GM23338 (cell line): ENCODE data around the gene CLIC3. TPM values are rescaled to one million over a fixed set of nuclear protein-coding genes. Genes with fewer than 3 reads are reported as not detected.

Source experiments
- ATAC-seq: fragments of 200-7000 bp; cut with Tn5 transposase; 3 replicates; pipeline ENCODE4 v1.9.1; 2020
- DNase-seq: peaks from one replicate; pipeline ENCODE4 v3.0.0-alpha.2; 2015; ENCODE audit warnings: low spot score
- H2AFZ ChIP-seq: fragments of 200-600 bp; sonication (generic); 2 replicates; pipeline ENCODE4 v1.8.0; 2016; ENCODE audit warnings: antibody characterized with exemption, mild to moderate bottlenecking, moderate library complexity
- H3F3A ChIP-seq: fragments of 200-600 bp; sonication (generic); replicated peaks from 2 replicates; pipeline ENCODE4 v1.8.0; 2017; ENCODE audit warnings: antibody characterized with exemption, mixed run types, low read depth
- H3K27ac ChIP-seq: fragments of 200-600 bp; sonication (generic); 2 replicates; pipeline ENCODE4 v1.6.1; 2016; ENCODE audit warnings: low read depth
- H3K27me3 ChIP-seq: fragments of 200-600 bp; sonication (generic); 2 replicates; pipeline ENCODE4 v1.8.0; 2016; ENCODE audit warnings: mild to moderate bottlenecking, mixed run types, moderate library complexity; ENCODE audit not compliant: insufficient read depth
- H3K36me3 ChIP-seq: fragments of 200-600 bp; sonication (generic); 2 replicates; pipeline ENCODE4 v1.8.0; 2016; ENCODE audit warnings: mild to moderate bottlenecking; ENCODE audit not compliant: insufficient read depth
- H3K4me1 ChIP-seq: fragments of 200-600 bp; sonication (generic); 2 replicates; pipeline ENCODE4 v1.8.0; 2016; ENCODE audit warnings: mild to moderate bottlenecking, moderate library complexity; ENCODE audit not compliant: insufficient read depth
- H3K4me2 ChIP-seq: fragments of 200-600 bp; sonication (generic); 2 replicates; pipeline ENCODE4 v1.7.1; 2017; ENCODE audit warnings: mixed run types
- H3K4me3 ChIP-seq: fragments of 200-600 bp; sonication (generic); 2 replicates; pipeline ENCODE4 v1.6.1; 2016; ENCODE audit warnings: mixed run types
- H3K79me2 ChIP-seq: fragments of 200-600 bp; sonication (generic); replicated peaks from 2 replicates; pipeline ENCODE4 v1.8.0; 2017; ENCODE audit warnings: mild to moderate bottlenecking; ENCODE audit not compliant: insufficient read depth
- H3K9me2 ChIP-seq: fragments of 200-600 bp; sonication (generic); 2 replicates; pipeline ENCODE4 v1.8.0; 2017; ENCODE audit not compliant: insufficient read depth
- H4K20me1 ChIP-seq: fragments of 200-600 bp; sonication (generic); replicated peaks from 2 replicates; pipeline ENCODE4 v1.8.0; 2017; ENCODE audit warnings: mild to moderate bottlenecking; ENCODE audit not compliant: insufficient read depth
- H3K27ac Mint-ChIP-seq: 2 replicates; pipeline ENCODE4 v1.8.0; 2020; ENCODE audit warnings: inconsistent platforms, mild to moderate bottlenecking, moderate library complexity, mixed read lengths
- H3K27me3 Mint-ChIP-seq: 3 replicates; pipeline ENCODE4 v1.8.0; 2022; ENCODE audit warnings: low read depth, mild to moderate bottlenecking, moderate library complexity, mixed read lengths, inconsistent platforms; ENCODE audit not compliant: insufficient read depth, poor library complexity
- H3K36me3 Mint-ChIP-seq: 3 replicates; pipeline ENCODE4 v1.8.0; 2021; ENCODE audit warnings: low read depth, mild to moderate bottlenecking, inconsistent platforms, moderate library complexity, mixed read lengths
- H3K4me1 Mint-ChIP-seq: 3 replicates; pipeline ENCODE4 v1.8.0; 2020; ENCODE audit warnings: mild to moderate bottlenecking, inconsistent platforms, mixed read lengths
- H3K4me3 Mint-ChIP-seq: 3 replicates; pipeline ENCODE4 v1.8.0; 2021; ENCODE audit warnings: moderate library complexity, mild to moderate bottlenecking, inconsistent platforms, mixed read lengths
- H3K9me3 Mint-ChIP-seq: 3 replicates; pipeline ENCODE4 v1.8.0; 2020; ENCODE audit warnings: moderate library complexity, mild to moderate bottlenecking, inconsistent platforms, mixed read lengths
- CREB1 ChIP-seq: fragments of 250-450 bp; sonication (Bioruptor Pico); IDR thresholded peaks from 2 replicates; pipeline ENCODE4 v1.5.0; 2020; ENCODE audit warnings: low read depth, mild to moderate bottlenecking, moderate library complexity
- ETS1 ChIP-seq: IDR thresholded peaks from 2 replicates; pipeline ENCODE4 v1.6.1; 2016; ENCODE audit warnings: antibody characterized with exemption
- POLR2AphosphoS5 ChIP-seq: IDR thresholded peaks from 2 replicates; pipeline ENCODE4 v1.6.1; 2016; ENCODE audit warnings: antibody characterized with exemption, low read depth
- ZNF114 ChIP-seq: fragments of 250-450 bp; sonication (Bioruptor Pico); IDR thresholded peaks from 2 replicates; pipeline ENCODE4 v1.5.0; 2020; ENCODE audit warnings: mild to moderate bottlenecking, moderate library complexity
- ZNF462 ChIP-seq: fragments of 250-450 bp; sonication (Bioruptor Pico); IDR thresholded peaks from 2 replicates; pipeline ENCODE4 v1.5.0; 2020; ENCODE audit warnings: mild to moderate bottlenecking, moderate library complexity
- polyA plus RNA-seq: library from polyadenylated mRNA; unstranded; fragments of >200 nt; fragmentation: Nextera tagmentation; extraction: Ambion mirVana; gene quantifications from 2 replicates; pipeline ENCODE4 v1.2.1, GENCODE V29; 2016
- total RNA-seq: library from RNA; depleted of rRNA; stranded (reverse); fragments of >200 nt; shearing (Covaris generic); gene quantifications from 2 replicates; pipeline ENCODE4 v1.2.3, GENCODE V29; 2014

CLIC3 gene
- total and polyA plus RNA-seq, 2 experiments from 2014 or later: 0.53 to 0.56 TPM

GRCh38 chr9:136981588-136982231, 14.7 kb downstream of the CLIC3 start:
- H3K9me3 Mint-ChIP-seq: no peaks in the 10 kb centered on the region
- no peaks in the 10 kb centered on the region for H3K79me2 ChIP-seq
- no peak overlapping the region for H2AFZ ChIP-seq
- H3K4me3 Mint-ChIP-seq: no peak overlapping the region
- H3K4me1 ChIP-seq: peaks cover 3% of the 10 kb centered on the region; the same call in 1 of the 2 replicates
- no peak overlapping the region for H3K27ac ChIP-seq
- no peaks in the 10 kb centered on the region for H3K36me3 ChIP-seq
- TF ChIP-seq POLR2AphosphoS5 (no peak), ZNF462 (CRISPR knock-in tag) (no peak), ETS1 (no peak), ZNF114 (CRISPR knock-in tag) (no peak), CREB1 (CRISPR knock-in tag) (no peak)
- H3K4me3 ChIP-seq: no peak overlapping the region
- DNase-seq: no peak
- H3K27me3 ChIP-seq: peaks cover 31% of the 10 kb centered on the region
- no peaks in the 10 kb centered on the region; the same call in 2 of the 3 replicates for H3K36me3 Mint-ChIP-seq
- no peaks in the 10 kb centered on the region for H4K20me1 ChIP-seq
- H3K27ac Mint-ChIP-seq: no peak overlapping the region
- no peak overlapping the region for H3K4me2 ChIP-seq
- no peaks in the 10 kb centered on the region for H3F3A ChIP-seq
- peaks cover 23% of the 10 kb centered on the region for H3K27me3 Mint-ChIP-seq
- no peaks in the 10 kb centered on the region for H3K9me2 ChIP-seq
- peaks cover 2% of the 10 kb centered on the region; the same call in 2 of the 3 replicates for H3K4me1 Mint-ChIP-seq
- ATAC-seq: no peak
